GM12864 (cell line): Measurements from ENCODE around the gene OXTR.

Experiments
- DNase-seq: peaks from one replicate; pipeline ENCODE4 v3.0.0-alpha.2; 2011; ENCODE audit warnings: low read depth
- H3K4me3 ChIP-seq: 2 replicates; pipeline ENCODE4 v1.5.1; 2011; ENCODE audit warnings: mild to moderate bottlenecking, low read depth, low read length, control low read depth
- CTCF ChIP-seq: IDR thresholded peaks from 2 replicates; pipeline ENCODE4 v1.5.1; 2011; ENCODE audit warnings: low read depth, mild to moderate bottlenecking, moderate library complexity, low read length, control low read depth, inconsistent platforms; ENCODE audit errors: missing control alignments

The OXTR gene

GRCh38 chr3:8756671-8757070 is 12.7 kb downstream of the OXTR start:
- no peak overlapping the region for H3K4me3 ChIP-seq
- DNase-seq = no peak
- TF ChIP-seq CTCF = no peak

DNA sequence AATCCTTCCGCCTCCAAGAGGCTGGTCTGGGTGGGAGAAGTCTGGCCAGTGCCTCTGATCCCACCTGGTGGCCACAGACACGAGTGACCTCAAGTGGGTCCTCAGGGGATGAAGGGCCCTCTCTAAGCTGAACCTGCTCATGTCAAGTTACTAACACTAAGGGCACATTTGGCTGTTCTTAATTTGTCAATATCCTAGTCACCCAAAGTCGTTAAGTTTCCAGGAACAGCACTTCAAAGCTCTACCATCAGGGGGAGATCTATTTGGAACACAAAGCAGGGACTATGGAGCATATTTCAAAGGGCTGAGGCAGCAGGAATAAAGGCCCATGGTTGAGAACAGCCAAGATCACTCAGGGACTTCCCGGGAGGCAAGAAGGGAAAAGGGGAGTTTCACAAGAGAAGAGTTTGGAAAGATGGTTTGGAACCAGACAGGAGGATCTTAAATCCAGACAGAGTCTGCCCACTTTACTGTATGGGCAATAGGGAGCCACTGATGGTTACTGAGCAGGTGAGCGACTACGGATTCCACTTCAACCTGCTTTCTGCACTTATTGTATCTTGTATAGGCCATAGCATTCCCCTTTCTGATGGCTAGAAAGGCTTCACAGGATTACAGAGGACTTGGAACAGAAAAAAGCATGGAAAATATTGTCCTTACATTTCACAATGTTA is 13.7 kb downstream of the OXTR start:
- DNase-seq = no peak

GRCh38 chr3:8755097-8755496 is 14.3 kb downstream of the OXTR start:
- TF ChIP-seq CTCF = no peak
- no peak overlapping the region for H3K4me3 ChIP-seq
- no peak for DNase-seq

More for the DNA sequence above, 13.7 kb downstream of the OXTR start:
- no peak overlapping the region for H3K4me3 ChIP-seq
- TF ChIP-seq CTCF = peak; percentile 13

GRCh38 chr3:8752832-8753231 is 16.6 kb downstream of the OXTR start:
- no peak for TF ChIP-seq CTCF
- DNase-seq = no peak
- H3K4me3 ChIP-seq = no peak overlapping the region

DNA sequence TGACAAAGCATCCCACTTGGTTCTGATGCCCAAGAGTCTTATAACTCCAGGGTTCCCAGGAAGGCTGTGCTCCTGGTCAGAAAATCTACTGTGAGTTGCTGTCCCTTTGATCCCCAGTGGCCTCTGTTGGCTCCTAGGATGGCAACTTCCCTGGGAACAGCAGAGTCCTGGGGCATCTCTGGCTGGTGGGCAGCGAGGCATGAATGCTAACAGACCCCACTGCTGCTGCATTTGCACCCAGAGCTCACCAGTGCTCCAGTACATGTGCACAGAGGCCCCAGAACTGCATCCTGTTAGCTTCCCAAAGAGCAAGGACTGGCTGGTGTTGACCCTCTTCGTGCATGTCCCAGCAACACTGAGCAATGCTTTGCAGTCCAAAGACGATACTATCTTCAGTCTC is 20.1 kb downstream of the OXTR start:
- no peak for DNase-seq
- no peak for TF ChIP-seq CTCF
- H3K4me3 ChIP-seq = no peak overlapping the region

DNA sequence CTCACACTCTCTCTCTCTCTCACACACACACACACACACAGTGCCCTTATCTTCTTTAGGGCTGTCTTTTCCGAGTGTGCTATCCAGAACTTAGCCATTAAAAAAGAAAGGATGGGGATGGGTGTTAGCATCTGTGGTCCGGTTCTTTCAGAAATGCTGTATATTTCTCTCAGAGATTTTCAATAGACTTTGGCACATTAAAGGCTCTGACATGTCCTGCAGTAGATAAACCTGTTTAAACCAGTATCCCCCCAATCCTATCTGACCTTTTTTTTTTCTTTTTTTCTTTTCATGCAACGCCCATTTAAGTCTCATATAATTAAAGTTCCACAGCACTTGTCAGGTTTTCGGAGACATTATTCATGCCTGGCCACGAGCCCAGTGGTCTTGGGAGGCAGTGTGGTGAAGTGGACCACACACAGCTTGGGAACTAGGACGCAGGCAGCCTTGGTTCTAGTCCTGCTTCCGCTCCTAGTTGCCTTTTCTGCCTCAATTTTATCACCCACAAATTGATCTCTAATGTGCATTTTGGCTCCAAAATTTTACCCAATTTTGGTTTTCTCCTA is 22.6 kb downstream of the OXTR start:
- H3K4me3 ChIP-seq = no peak overlapping the region
- no peak for TF ChIP-seq CTCF
- DNase-seq = no peak
